ENCODE data around the gene MRFAP1. TPM values are rescaled to one million over a fixed set of nuclear protein-coding genes. Genes with fewer than 3 reads are reported as not detected.

MRFAP1 gene
- total and polyA plus RNA-seq, 2 donors (not counting 1 experiment from before 2014, with no cell fraction given): 54.8 to 113 TPM

DNA sequence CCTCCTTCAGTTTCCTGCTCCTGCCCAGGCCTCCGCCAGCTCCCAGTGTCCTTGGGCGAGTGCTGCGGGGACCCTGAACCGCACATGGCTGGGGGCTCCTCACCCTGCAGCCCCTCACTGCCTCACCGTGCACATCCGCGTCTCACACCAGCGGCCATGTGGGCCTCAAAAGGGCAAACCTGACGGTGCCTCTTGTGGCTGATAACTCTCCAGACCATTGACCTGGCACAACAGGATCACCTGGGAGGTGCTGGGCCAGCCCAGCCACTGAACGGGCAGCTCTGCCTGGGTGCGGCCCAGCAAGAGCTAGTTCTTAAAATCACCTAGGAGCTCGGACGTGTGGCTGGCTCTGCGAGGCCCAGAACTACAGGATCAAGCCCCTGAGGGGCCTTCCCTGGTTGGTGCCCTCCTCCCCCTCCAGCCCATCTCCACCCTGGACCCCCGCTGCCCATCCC lies 49.0 kb downstream of the MRFAP1 start:
- Histone ChIP-seq H2AFZ (ENCODE audit: insufficient read depth, low read depth, low read length, poor library complexity, severe bottlenecking) (no peak overlapping the region), H4K20me1 (ENCODE audit: control insufficient read depth, insufficient read depth, low read length, poor library complexity, severe bottlenecking) (no peaks in the 10 kb centered on the region), H3K36me3 (replicated peaks in 1 of 2; ENCODE audit: control extremely low read depth in 1 of 2, control insufficient read depth in 1 of 2, extremely low read depth in 1 of 2, insufficient read depth in 2 of 2, low read length in 1 of 2) (no peaks in the 10 kb centered on the region), H3K9me3 (ENCODE audit: control extremely low read depth in 1 of 3, control insufficient read depth in 2 of 3, insufficient read depth in 1 of 3, low read length in 2 of 3) (no peaks in the 10 kb centered on the region), H3K27me3 (replicated peaks in 1 of 4; ENCODE audit: control extremely low read depth in 1 of 4, control insufficient read depth in 3 of 4, insufficient read depth in 4 of 4, low read length in 3 of 4) (peaks cover 0 to 21% (median 0%) of the 10 kb centered on the region in 4 experiments), H3K4me1 (ENCODE audit: control insufficient read depth in 2 of 2, insufficient read depth in 2 of 2, low read length in 2 of 2) (no peaks in the 10 kb centered on the region), H3K79me2 (ENCODE audit: control insufficient read depth, insufficient read depth, low read length) (no peaks in the 10 kb centered on the region), H3K4me2 (replicated peaks; ENCODE audit: low read depth, low read length, poor library complexity, severe bottlenecking) (no peak overlapping the region), H3K27ac (ENCODE audit: low read length in 2 of 2) (no peak overlapping the region), H3K4me3 (ENCODE audit: control extremely low read depth in 1 of 5, extremely low read depth in 1 of 5, insufficient read depth in 1 of 5, low read depth in 2 of 5, low read length in 4 of 5) (no peak overlapping the region), H3K9ac (ENCODE audit: low read length) (no peak overlapping the region)
- no peak for ATAC-seq (ENCODE audit: low read depth)
- Mint-ChIP-seq H3K9me3 (ENCODE audit: insufficient read depth) (no peaks in the 10 kb centered on the region), H3K27ac (no peak overlapping the region), H3K27me3 (peaks cover 4% of the 10 kb centered on the region), H3K4me1 (no peaks in the 10 kb centered on the region), H3K4me3 (no peak overlapping the region)
- intact Hi-C loops (cut with micrococcal nuclease): no loop called here
- no peak for DNase-seq
- TF ChIP-seq, protein P1, sequence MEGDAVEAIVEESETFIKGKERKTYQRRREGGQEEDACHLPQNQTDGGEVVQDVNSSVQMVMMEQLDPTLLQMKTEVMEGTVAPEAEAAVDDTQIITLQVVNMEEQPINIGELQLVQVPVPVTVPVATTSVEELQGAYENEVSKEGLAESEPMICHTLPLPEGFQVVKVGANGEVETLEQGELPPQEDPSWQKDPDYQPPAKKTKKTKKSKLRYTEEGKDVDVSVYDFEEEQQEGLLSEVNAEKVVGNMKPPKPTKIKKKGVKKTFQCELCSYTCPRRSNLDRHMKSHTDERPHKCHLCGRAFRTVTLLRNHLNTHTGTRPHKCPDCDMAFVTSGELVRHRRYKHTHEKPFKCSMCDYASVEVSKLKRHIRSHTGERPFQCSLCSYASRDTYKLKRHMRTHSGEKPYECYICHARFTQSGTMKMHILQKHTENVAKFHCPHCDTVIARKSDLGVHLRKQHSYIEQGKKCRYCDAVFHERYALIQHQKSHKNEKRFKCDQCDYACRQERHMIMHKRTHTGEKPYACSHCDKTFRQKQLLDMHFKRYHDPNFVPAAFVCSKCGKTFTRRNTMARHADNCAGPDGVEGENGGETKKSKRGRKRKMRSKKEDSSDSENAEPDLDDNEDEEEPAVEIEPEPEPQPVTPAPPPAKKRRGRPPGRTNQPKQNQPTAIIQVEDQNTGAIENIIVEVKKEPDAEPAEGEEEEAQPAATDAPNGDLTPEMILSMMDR (IDR thresholded peaks at IDR 0.05): no peak
- TF ChIP-seq EZH2 (IDR thresholded peaks at IDR 0.05; ENCODE audit: borderline replicate concordance, insufficient read depth, low read depth, low read length, poor library complexity, severe bottlenecking): no peak
- ChIA-PET CTCF (no interaction called here), POLR2A (no interaction called here)
- WGBS (ENCODE audit: insufficient coverage): 88% methylated on average over 15 of the region's 15 CpGs

Other genes starting within 250 kb of the MRFAP1 start
- gene PPP2R2C, start 168.1 kb upstream of the MRFAP1 start, total RNA-seq: not detected in 2 replicates
- gene PPP2R2C, start 168.1 kb upstream of the MRFAP1 start, polyA plus RNA-seq: not detected in 2 replicates
- 37.0 TPM in 2 replicates for gene MAN2B2, start 65.5 kb upstream of the MRFAP1 start, total RNA-seq
- gene MAN2B2, start 65.5 kb upstream of the MRFAP1 start, polyA plus RNA-seq: 27.2 and 35.0 TPM in 2 replicates
- not detected in 2 replicates for gene S100P, start 53.2 kb downstream of the MRFAP1 start, total RNA-seq
- 0.07 TPM in 1 of 2 replicates, not detected in the other for gene S100P, start 53.2 kb downstream of the MRFAP1 start, polyA plus RNA-seq
- gene MRFAP1L1, start 69.2 kb downstream of the MRFAP1 start, total RNA-seq: 53.8 and 57.2 TPM in 2 replicates
- gene MRFAP1L1, start 69.2 kb downstream of the MRFAP1 start, polyA plus RNA-seq: 12.5 and 16.8 TPM in 2 replicates
- 25.3 and 26.3 TPM in 2 replicates for gene BLOC1S4, start 75.5 kb downstream of the MRFAP1 start, total RNA-seq
- 29.2 and 35.5 TPM in 2 replicates for gene BLOC1S4, start 75.5 kb downstream of the MRFAP1 start, polyA plus RNA-seq
- 20.8 and 22.3 TPM in 2 replicates for gene KIAA0232, start 142.0 kb downstream of the MRFAP1 start, total RNA-seq
- gene KIAA0232, start 142.0 kb downstream of the MRFAP1 start, polyA plus RNA-seq: 2.9 and 3.2 TPM in 2 replicates

Measured in B cell (primary cell).